Astrocyte (in vitro differentiated cells and primary cell): ENCODE data around the gene RBM23. TPM values are rescaled to one million over a fixed set of nuclear protein-coding genes. Genes with fewer than 3 reads are reported as not detected.

Experiments
- DNase-seq: peaks from one replicate; pipeline ENCODE4 v3.0.0-alpha.2; 2010; ENCODE audit warnings: low read depth
- FAIRE-seq: peaks from 2 replicates; lab custom pipeline; 2011; peaks lifted over from hg19 to GRCh38; lab: Jason Lieb, UNC
- H2AFZ ChIP-seq: 2 replicates; pipeline ENCODE4 v1.6.0; 2012; ENCODE audit warnings: low read depth, low read length, inconsistent platforms
- H3K27ac ChIP-seq: 2 replicates; pipeline ENCODE4 v1.5.1; 2011; ENCODE audit warnings: low read depth, low read length, inconsistent platforms
- H3K27me3 ChIP-seq: 2 replicates; pipeline ENCODE4 v1.6.0; 2011; ENCODE audit warnings: low read length, inconsistent platforms; ENCODE audit not compliant: insufficient read depth
- H3K36me3 ChIP-seq: 2 replicates; pipeline ENCODE4 v1.5.1; 2011; ENCODE audit warnings: low read length, inconsistent platforms; ENCODE audit not compliant: insufficient read depth
- H3K4me1 ChIP-seq: 2 replicates; pipeline ENCODE4 v1.5.1; 2011; ENCODE audit warnings: low read length, inconsistent platforms; ENCODE audit not compliant: insufficient read depth
- H3K4me2 ChIP-seq: 2 replicates; pipeline ENCODE4 v1.6.0; 2012; ENCODE audit warnings: low read length, inconsistent platforms
- H3K4me3 ChIP-seq: 2 replicates; pipeline ENCODE4 v1.5.1; 2011; ENCODE audit warnings: low read depth, mild to moderate bottlenecking, low read length, inconsistent platforms; ENCODE audit not compliant: insufficient read depth
- H3K79me2 ChIP-seq: 2 replicates; pipeline ENCODE4 v1.6.0; 2012; ENCODE audit warnings: mild to moderate bottlenecking, low read length, inconsistent platforms; ENCODE audit not compliant: insufficient read depth
- H3K9ac ChIP-seq: 2 replicates; pipeline ENCODE4 v1.6.0; 2012; ENCODE audit warnings: mild to moderate bottlenecking, low read length, inconsistent platforms
- H3K9me3 ChIP-seq: 2 replicates; pipeline ENCODE4 v1.5.1; 2012; ENCODE audit warnings: low read depth, mild to moderate bottlenecking, low read length, inconsistent platforms; ENCODE audit not compliant: insufficient read depth
- H4K20me1 ChIP-seq: 2 replicates; pipeline ENCODE4 v1.6.0; 2012; ENCODE audit warnings: low read length, inconsistent platforms; ENCODE audit not compliant: insufficient read depth
- H3K27ac Mint-ChIP-seq: one replicate; pipeline ENCODE4 v1.8.0; 2021; ENCODE audit warnings: mild to moderate bottlenecking, mixed read lengths; ENCODE audit not compliant: unreplicated experiment
- H3K27me3 Mint-ChIP-seq: one replicate; pipeline ENCODE4 v1.8.0; 2021; ENCODE audit warnings: low read depth, mixed read lengths; ENCODE audit not compliant: unreplicated experiment
- H3K36me3 Mint-ChIP-seq: one replicate; pipeline ENCODE4 v1.8.0; 2021; ENCODE audit warnings: low read depth, mixed read lengths; ENCODE audit not compliant: unreplicated experiment
- H3K4me1 Mint-ChIP-seq: one replicate; pipeline ENCODE4 v1.8.0; 2021; ENCODE audit warnings: low read depth, mixed read lengths; ENCODE audit not compliant: unreplicated experiment
- H3K4me3 Mint-ChIP-seq: one replicate; pipeline ENCODE4 v1.8.0; 2021; ENCODE audit warnings: mild to moderate bottlenecking, moderate library complexity, mixed read lengths; ENCODE audit not compliant: unreplicated experiment
- H3K9me3 Mint-ChIP-seq: one replicate; pipeline ENCODE4 v1.8.0; 2021; ENCODE audit warnings: mild to moderate bottlenecking, mixed read lengths; ENCODE audit not compliant: unreplicated experiment
- CTCF ChIP-seq: IDR thresholded peaks from 2 replicates; pipeline ENCODE4 v1.5.1; 2011; ENCODE audit warnings: low read depth, mild to moderate bottlenecking, inconsistent platforms, low read length, moderate library complexity; ENCODE audit not compliant: insufficient read depth
- EZH2 ChIP-seq: IDR thresholded peaks from 2 replicates; pipeline ENCODE4 v1.6.1; 2012; ENCODE audit warnings: mild to moderate bottlenecking, low read length, inconsistent platforms; ENCODE audit not compliant: insufficient read depth
- total RNA-seq: library from RNA; stranded (reverse); gene quantifications from 2 replicates; pipeline ENCODE4 v1.2.1, GENCODE V29; 2021

Gene RBM23
- total RNA-seq, 1 donor from 2014 or later: 49.3 TPM

- DNase-seq: no peak
- no peaks in the 10 kb centered on the region for H3K4me1 ChIP-seq
- H3K27ac ChIP-seq: no peak overlapping the region
- FAIRE-seq: no peak
- H3K4me2 ChIP-seq: no peak overlapping the region
- H3K27me3 Mint-ChIP-seq: no peaks in the 10 kb centered on the region
- no peaks in the 10 kb centered on the region for H3K9me3 ChIP-seq
- H3K9ac ChIP-seq: no peak overlapping the region
- no peak overlapping the region for H2AFZ ChIP-seq
- no peaks in the 10 kb centered on the region for H4K20me1 ChIP-seq
- peaks cover 58% of the 10 kb centered on the region for H3K36me3 ChIP-seq
- peaks cover 13% of the 10 kb centered on the region for H3K79me2 ChIP-seq
- no peaks in the 10 kb centered on the region for H3K9me3 Mint-ChIP-seq
- no peak overlapping the region for H3K4me3 ChIP-seq
- TF ChIP-seq EZH2: no peak
- TF ChIP-seq CTCF: no peak
- H3K4me1 Mint-ChIP-seq: no peaks in the 10 kb centered on the region
- H3K36me3 Mint-ChIP-seq: peaks cover 20% of the 10 kb centered on the region
- no peaks in the 10 kb centered on the region for H3K27me3 ChIP-seq
- H3K27ac Mint-ChIP-seq: no peak overlapping the region
- no peak overlapping the region for H3K4me3 Mint-ChIP-seq
Observed at GRCh38 chr14:22906073-22906472, 12.9 kb downstream of the RBM23 start.

GRCh38 chr14:22905627-22906026 lies 13.3 kb downstream of the RBM23 start:
- no peaks in the 10 kb centered on the region for H3K9me3 ChIP-seq
- TF ChIP-seq CTCF: no peak
- no peak for TF ChIP-seq EZH2
- no peak overlapping the region for H3K27ac Mint-ChIP-seq
- FAIRE-seq: no peak
- no peaks in the 10 kb centered on the region for H3K27me3 Mint-ChIP-seq
- H3K27ac ChIP-seq: no peak overlapping the region
- no peak overlapping the region for H3K4me3 Mint-ChIP-seq
- H2AFZ ChIP-seq: no peak overlapping the region
- H3K4me3 ChIP-seq: no peak overlapping the region
- no peak overlapping the region for H3K9ac ChIP-seq
- H3K79me2 ChIP-seq: peaks cover 10% of the 10 kb centered on the region
- H3K27me3 ChIP-seq: no peaks in the 10 kb centered on the region
- DNase-seq: no peak
- H3K4me1 Mint-ChIP-seq: no peaks in the 10 kb centered on the region
- no peaks in the 10 kb centered on the region for H3K4me1 ChIP-seq
- peaks cover 20% of the 10 kb centered on the region for H3K36me3 Mint-ChIP-seq
- H3K36me3 ChIP-seq: peaks cover 62% of the 10 kb centered on the region
- H3K9me3 Mint-ChIP-seq: no peaks in the 10 kb centered on the region
- no peaks in the 10 kb centered on the region for H4K20me1 ChIP-seq
- H3K4me2 ChIP-seq: no peak overlapping the region

- FAIRE-seq (no peak), DNase-seq (no peak)
- Histone ChIP-seq H3K9me3 (no peaks in the 10 kb centered on the region), H3K9ac (no peak overlapping the region), H3K79me2 (no peaks in the 10 kb centered on the region), H3K36me3 (peaks cover 54% of the 10 kb centered on the region), H2AFZ (no peak overlapping the region), H3K4me2 (no peak overlapping the region), H3K27me3 (no peaks in the 10 kb centered on the region), H4K20me1 (no peaks in the 10 kb centered on the region), H3K27ac (no peak overlapping the region), H3K4me1 (peaks cover 6% of the 10 kb centered on the region), H3K4me3 (no peak overlapping the region)
- no peak for TF ChIP-seq CTCF
- TF ChIP-seq EZH2: no peak
- no peak overlapping the region for H3K27ac Mint-ChIP-seq
- peaks cover 20% of the 10 kb centered on the region for H3K36me3 Mint-ChIP-seq
- H3K27me3 Mint-ChIP-seq: no peaks in the 10 kb centered on the region
- H3K4me3 Mint-ChIP-seq: no peak overlapping the region
- no peaks in the 10 kb centered on the region for H3K9me3 Mint-ChIP-seq
- peaks cover 11% of the 10 kb centered on the region for H3K4me1 Mint-ChIP-seq
Observed at GRCh38 chr14:22903742-22904087, 15.2 kb downstream of the RBM23 start.
